Hepatocyte (in vitro differentiated cells): Measurements from ENCODE around the gene APRT. TPM values are rescaled to one million over a fixed set of nuclear protein-coding genes. Genes with fewer than 3 reads are reported as not detected.

Experiments
- DNase-seq: peaks from one replicate; pipeline ENCODE4 v3.0.0-alpha.2; 2016; ENCODE audit warnings: low spot score
- H2AFZ ChIP-seq: fragments of 200-600 bp; sonication (generic); 2 replicates; pipeline ENCODE4 v1.6.0; 2016; ENCODE audit warnings: antibody characterized with exemption, mild to moderate bottlenecking
- H3K27ac ChIP-seq: fragments of 200-600 bp; sonication (generic); 2 replicates; pipeline ENCODE4 v1.5.1; 2016; ENCODE audit warnings: mild to moderate bottlenecking
- H3K27me3 ChIP-seq: fragments of 200-600 bp; sonication (generic); 2 replicates; pipeline ENCODE4 v1.6.1; 2016
- H3K36me3 ChIP-seq: fragments of 200-600 bp; sonication (generic); replicated peaks from 2 replicates; pipeline ENCODE4 v1.5.1; 2016; ENCODE audit warnings: low read depth; ENCODE audit not compliant: insufficient read depth
- H3K4me1 ChIP-seq: fragments of 200-600 bp; sonication (generic); 2 replicates; pipeline ENCODE4 v1.5.1; 2016; ENCODE audit warnings: mild to moderate bottlenecking, moderate library complexity; ENCODE audit not compliant: insufficient read depth
- H3K4me2 ChIP-seq: fragments of 200-600 bp; sonication (generic); 2 replicates; pipeline ENCODE4 v1.6.0; 2016
- H3K4me3 ChIP-seq: fragments of 200-600 bp; sonication (generic); 2 replicates; pipeline ENCODE4 v1.5.1; 2016; ENCODE audit warnings: mild to moderate bottlenecking
- H3K79me2 ChIP-seq: fragments of 200-600 bp; sonication (generic); 2 replicates; pipeline ENCODE4 v1.6.0; 2017; ENCODE audit warnings: mild to moderate bottlenecking
- H3K9me2 ChIP-seq: fragments of 200-600 bp; sonication (generic); replicated peaks from 2 replicates; pipeline ENCODE4 v1.6.0; 2017; ENCODE audit warnings: mild to moderate bottlenecking; ENCODE audit not compliant: insufficient read depth
- H3K9me3 ChIP-seq: fragments of 200-600 bp; sonication (generic); 2 replicates; pipeline ENCODE4 v1.5.1; 2016; ENCODE audit warnings: low read depth, mild to moderate bottlenecking
- H4K20me1 ChIP-seq: fragments of 200-600 bp; sonication (generic); 2 replicates; pipeline ENCODE4 v1.6.0; 2016; ENCODE audit warnings: mild to moderate bottlenecking; ENCODE audit not compliant: insufficient read depth, poor library complexity, severe bottlenecking
- EZH2 ChIP-seq: fragments of 200-600 bp; sonication (generic); IDR thresholded peaks from 2 replicates; pipeline ENCODE4 v1.6.1; 2016; ENCODE audit warnings: antibody characterized with exemption, mild to moderate bottlenecking, borderline replicate concordance
- EZH2phosphoT487 ChIP-seq: fragments of 200-600 bp; sonication (generic); IDR thresholded peaks from one replicate; pipeline ENCODE4 v1.6.1; 2018; ENCODE audit warnings: antibody characterized with exemption, mild to moderate bottlenecking, low read depth, moderate library complexity; ENCODE audit not compliant: unreplicated experiment, severe bottlenecking
- WGBS: methylation state at CpG from one replicate; pipeline ENCODE4 v1.1.6; 2016; ENCODE audit warnings: low lambda C conversion rate; ENCODE audit errors: missing lambda C conversion rate; 5-methylcytosine and 5-hydroxymethylcytosine counted together
- polyA plus RNA-seq: library from polyadenylated mRNA; unstranded; fragments of >200 nt; fragmentation: Nextera tagmentation; extraction: Ambion mirVana; gene quantifications from 2 replicates; pipeline ENCODE4 v1.2.1, GENCODE V29; 2016
- total RNA-seq: library from RNA; depleted of rRNA; stranded (reverse); fragments of >200 nt; gene quantifications from 2 replicates; pipeline ENCODE4 v1.2.3, GENCODE V29; 2014
- TF ChIP-seq, protein P1 (sequence below): fragments of 200-600 bp; sonication (generic); IDR thresholded peaks from 2 replicates; pipeline ENCODE4 v1.5.1; 2016; ENCODE audit warnings: antibody characterized with exemption, mild to moderate bottlenecking; ENCODE audit not compliant: poor library complexity

Gene APRT
- total and polyA plus RNA-seq, 2 experiments from 2014 or later, result 101 to 237 TPM

DNA sequence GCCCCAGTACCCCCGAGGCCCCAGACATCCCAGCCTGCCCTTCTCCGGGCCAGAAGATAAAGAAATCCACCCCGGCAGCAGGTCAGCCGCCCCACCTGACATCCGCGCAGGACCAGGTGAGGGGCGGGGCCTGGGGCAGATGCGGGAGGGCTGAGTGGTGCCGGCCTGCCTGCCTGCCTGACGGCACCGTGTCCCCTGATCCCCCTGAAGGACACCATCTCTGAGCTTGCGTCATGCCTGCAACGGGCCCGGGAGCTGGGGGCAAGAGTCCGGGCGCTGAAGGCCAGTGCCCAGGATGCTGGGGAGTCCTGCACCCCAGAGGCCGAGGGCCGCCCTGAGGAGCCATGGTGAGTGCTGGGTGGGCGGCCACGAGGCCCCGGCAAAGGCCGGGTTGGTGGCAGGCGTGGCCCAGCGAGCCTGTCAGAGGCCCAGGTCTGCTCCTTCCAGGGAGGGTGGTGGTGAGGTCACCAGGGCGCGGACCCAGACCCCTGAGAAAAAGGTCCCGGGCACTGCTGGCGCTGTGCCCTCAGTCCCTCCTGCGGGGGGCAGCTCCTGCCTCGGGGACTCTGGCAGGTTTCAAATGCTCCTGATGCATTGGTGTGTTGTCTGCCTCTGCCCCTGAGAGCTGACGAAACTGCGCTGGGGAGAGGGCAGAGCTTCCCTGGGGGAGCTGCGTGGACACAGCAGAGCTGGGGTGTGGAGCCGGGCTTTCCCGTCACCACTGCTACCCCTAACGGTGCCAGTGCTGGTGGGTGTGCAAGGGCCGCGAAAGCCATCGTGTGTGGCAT, 7.0 kb downstream of the APRT start:
- Histone ChIP-seq H3K9me3 (no peaks in the 10 kb centered on the region), H2AFZ (no peak overlapping the region), H3K36me3 (no peaks in the 10 kb centered on the region), H4K20me1 (no peaks in the 10 kb centered on the region), H3K79me2 (peaks cover 16% of the 10 kb centered on the region), H3K4me1 (peaks cover 11% of the 10 kb centered on the region), H3K27ac (no peak overlapping the region), H3K4me3 (peak overlapping the region; percentile 81), H3K27me3 (no peaks in the 10 kb centered on the region), H3K4me2 (peak overlapping the region; percentile 92), H3K9me2 (no peaks in the 10 kb centered on the region)
- DNase-seq, result peak; percentile 79
- no peak for TF ChIP-seq EZH2
- TF ChIP-seq, protein P1, sequence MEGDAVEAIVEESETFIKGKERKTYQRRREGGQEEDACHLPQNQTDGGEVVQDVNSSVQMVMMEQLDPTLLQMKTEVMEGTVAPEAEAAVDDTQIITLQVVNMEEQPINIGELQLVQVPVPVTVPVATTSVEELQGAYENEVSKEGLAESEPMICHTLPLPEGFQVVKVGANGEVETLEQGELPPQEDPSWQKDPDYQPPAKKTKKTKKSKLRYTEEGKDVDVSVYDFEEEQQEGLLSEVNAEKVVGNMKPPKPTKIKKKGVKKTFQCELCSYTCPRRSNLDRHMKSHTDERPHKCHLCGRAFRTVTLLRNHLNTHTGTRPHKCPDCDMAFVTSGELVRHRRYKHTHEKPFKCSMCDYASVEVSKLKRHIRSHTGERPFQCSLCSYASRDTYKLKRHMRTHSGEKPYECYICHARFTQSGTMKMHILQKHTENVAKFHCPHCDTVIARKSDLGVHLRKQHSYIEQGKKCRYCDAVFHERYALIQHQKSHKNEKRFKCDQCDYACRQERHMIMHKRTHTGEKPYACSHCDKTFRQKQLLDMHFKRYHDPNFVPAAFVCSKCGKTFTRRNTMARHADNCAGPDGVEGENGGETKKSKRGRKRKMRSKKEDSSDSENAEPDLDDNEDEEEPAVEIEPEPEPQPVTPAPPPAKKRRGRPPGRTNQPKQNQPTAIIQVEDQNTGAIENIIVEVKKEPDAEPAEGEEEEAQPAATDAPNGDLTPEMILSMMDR, result no peak
- TF ChIP-seq EZH2phosphoT487, result no peak
- WGBS, result 47% methylated on average over 38 of the region's 39 CpGs

DNA sequence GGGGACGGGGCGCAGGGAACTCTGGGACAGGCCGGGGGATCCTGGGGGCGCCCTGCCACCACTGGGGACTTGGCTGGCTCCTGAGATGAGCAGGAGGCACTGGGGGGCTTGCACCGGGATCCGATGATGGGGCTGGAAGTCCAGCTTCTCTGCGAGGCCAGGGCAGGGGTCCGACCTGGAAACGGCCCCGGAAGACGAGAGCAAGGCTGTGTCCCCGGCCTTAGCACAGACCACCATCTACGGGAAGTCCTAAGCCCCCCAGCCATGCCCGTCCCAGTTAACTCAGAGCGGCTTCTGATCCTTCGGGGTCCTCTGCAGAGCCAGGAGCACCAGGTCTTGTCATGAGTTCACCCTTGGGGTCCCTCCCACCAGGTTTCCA, 7.6 kb downstream of the APRT start:
- no peak overlapping the region for H3K27ac ChIP-seq
- 3% methylated on average over 9 of the region's 16 CpGs for WGBS
- no peak for TF ChIP-seq EZH2
- TF ChIP-seq, protein P1, result no peak

DNA sequence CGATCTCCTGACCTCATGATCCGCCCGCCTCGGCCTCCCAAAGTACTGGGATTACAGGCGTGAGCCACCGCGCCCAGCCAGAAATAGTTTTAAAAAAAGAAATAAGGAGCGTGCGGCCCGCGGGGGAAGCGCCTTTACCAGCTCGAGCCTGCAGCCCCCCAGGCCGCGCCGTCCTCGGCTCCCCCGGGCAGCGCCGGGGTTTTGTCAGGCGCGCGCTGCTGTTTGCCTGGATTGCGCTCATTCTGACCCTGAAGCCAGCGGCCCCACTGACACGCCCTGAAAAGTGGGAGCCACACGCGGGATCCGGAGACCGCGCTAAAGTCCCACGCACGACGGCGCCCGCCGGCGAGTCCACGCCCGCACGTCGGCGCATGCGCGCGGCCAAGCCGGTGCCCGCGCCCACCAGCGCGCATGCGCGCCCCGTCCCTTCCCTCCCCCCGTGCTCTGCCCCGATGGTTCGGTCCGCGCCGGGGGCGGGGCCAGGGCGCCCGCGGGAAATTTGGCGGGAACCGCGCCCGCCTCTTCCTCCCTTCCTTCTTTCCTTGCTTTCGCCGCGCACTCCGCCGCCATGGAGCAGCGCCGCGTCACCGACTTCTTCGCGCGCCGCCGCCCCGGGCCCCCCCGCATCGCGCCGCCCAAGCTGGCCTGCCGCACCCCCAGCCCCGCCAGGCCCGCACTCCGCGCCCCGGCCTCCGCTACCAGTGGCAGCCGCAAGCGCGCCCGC, 8.3 kb downstream of the APRT start, which contains the start of gene CDT1:
Gene CDT1 (plus strand): TSS at position 526 of the 724 bp plus-strand sequence. CDS start 43 bp downstream, at position 569.
- Histone ChIP-seq H3K9me3 (no peaks in the 10 kb centered on the region), H3K79me2 (peaks cover 16% of the 10 kb centered on the region), H3K9me2 (no peaks in the 10 kb centered on the region), H4K20me1 (no peaks in the 10 kb centered on the region), H3K4me1 (peaks cover 11% of the 10 kb centered on the region), H3K27ac (peak within 1 kb of the TSS; percentile 84), H3K36me3 (no peaks in the 10 kb centered on the region), H3K27me3 (no peaks in the 10 kb centered on the region), H3K4me2 (peak within 1 kb of the TSS; percentile 92), H2AFZ (peak within 1 kb of the TSS; percentile 86), H3K4me3 (peak within 1 kb of the TSS; percentile 81)
- 2% methylated on average over 23 of the region's 98 CpGs for WGBS
- TF ChIP-seq EZH2, result no peak
- no peak for TF ChIP-seq EZH2phosphoT487
- TF ChIP-seq, protein P1, result no peak
- DNase-seq, result peak; percentile 93

More for the DNA sequence above, 7.6 kb downstream of the APRT start:
- H2AFZ ChIP-seq, result no peak overlapping the region
- peaks cover 16% of the 10 kb centered on the region for H3K79me2 ChIP-seq
- H3K9me2 ChIP-seq, result no peaks in the 10 kb centered on the region
- peak overlapping the region; percentile 81 for H3K4me3 ChIP-seq
- H3K27me3 ChIP-seq, result no peaks in the 10 kb centered on the region
- H3K9me3 ChIP-seq, result no peaks in the 10 kb centered on the region
- H3K36me3 ChIP-seq, result no peaks in the 10 kb centered on the region
- DNase-seq, result no peak
- H3K4me1 ChIP-seq, result peaks cover 11% of the 10 kb centered on the region
- no peaks in the 10 kb centered on the region for H4K20me1 ChIP-seq
- peak overlapping the region; percentile 92 for H3K4me2 ChIP-seq
